Thymus (tissue), 11 donors: Measurements from ENCODE around the gene MAP10. TPM values are rescaled to one million over a fixed set of nuclear protein-coding genes. Genes with fewer than 3 reads are reported as not detected.

Experiments
- DNase-seq, 9 donors: peaks; one replicate each; pipeline ENCODE4 v3.0.0-alpha.2; 2013; ENCODE audit warnings: low spot score in 9 of 9, low read depth in 6 of 9, missing footprints in 1 of 9
- H3K27ac ChIP-seq, 2 donors: one replicate each; pipeline ENCODE4 v1.5.1; 2013; ENCODE audit warnings: control low read depth in 1 of 2, low read depth in 1 of 2, low read length in 1 of 2, mild to moderate bottlenecking in 1 of 2, moderate library complexity in 1 of 2
- H3K27me3 ChIP-seq, 2 donors: one replicate each; pipeline ENCODE4 v1.5.1; 2013; ENCODE audit warnings: low read length in 1 of 2; ENCODE audit not compliant: control insufficient read depth in 2 of 2, insufficient read depth in 1 of 2
- H3K36me3 ChIP-seq, 2 donors: one replicate each; pipeline ENCODE4 v1.5.1; 2013; ENCODE audit warnings: low read length in 1 of 2, mild to moderate bottlenecking in 1 of 2, moderate library complexity in 1 of 2; ENCODE audit not compliant: control insufficient read depth in 2 of 2, insufficient read depth in 2 of 2
- H3K4me1 ChIP-seq, 2 donors: one replicate each; pipeline ENCODE4 v1.5.1; 2013; ENCODE audit warnings: low read length in 2 of 2; ENCODE audit not compliant: control insufficient read depth in 2 of 2, insufficient read depth in 2 of 2
- H3K4me3 ChIP-seq, 2 donors: one replicate each; pipeline ENCODE4 v1.5.1; 2013; ENCODE audit warnings: low read length in 2 of 2, control low read depth in 1 of 2, mild to moderate bottlenecking in 1 of 2
- H3K9me3 ChIP-seq, 2 donors: one replicate each; pipeline ENCODE4 v1.5.1; 2013; ENCODE audit warnings: low read length in 1 of 2, mild to moderate bottlenecking in 1 of 2; ENCODE audit not compliant: control insufficient read depth in 2 of 2, insufficient read depth in 1 of 2
- WGBS: extraction: QIAGEN DNeasy Blood & Tissue Kit; methylation state at CpG from one replicate; pipeline ENCODE4 v1.1.7; 2013; 5-methylcytosine and 5-hydroxymethylcytosine counted together
- polyA plus RNA-seq: library from polyadenylated mRNA; stranded (reverse); fragments of 200-250 nt; gene quantifications from one replicate; pipeline ENCODE4 v1.2.3, GENCODE V29; 2013
- total RNA-seq: library from RNA; stranded (reverse); fragments of 120-200 nt; gene quantifications from one replicate; pipeline ENCODE4 v1.2.4, GENCODE V29; 2013
- donor health status: healthy.

Gene MAP10
- total and polyA plus RNA-seq, 2 donors = 5.6 to 8.6 TPM

- Histone ChIP-seq H3K27me3 (no peaks in the 10 kb centered on the region), H3K27ac (no peak overlapping the region), H3K4me1 (no peaks in the 10 kb centered on the region), H3K4me3 (no peak overlapping the region), H3K36me3 (no peaks in the 10 kb centered on the region), H3K9me3 (no peaks in the 10 kb centered on the region)
- no peak for DNase-seq
- WGBS = 94% methylated on average over 1 of the region's 1 CpG
Measured at GRCh38 chr1:232813760-232814159, 8.5 kb downstream of the MAP10 start.

- Histone ChIP-seq H3K9me3 (no peaks in the 10 kb centered on the region), H3K4me3 (no peak overlapping the region), H3K27me3 (no peaks in the 10 kb centered on the region), H3K4me1 (no peaks in the 10 kb centered on the region), H3K27ac (no peak overlapping the region), H3K36me3 (no peaks in the 10 kb centered on the region)
- DNase-seq = no peak
- WGBS = 96% methylated on average over 1 of the region's 1 CpG
Measured at GRCh38 chr1:232816324-232816723, 11.1 kb downstream of the MAP10 start.

GRCh38 chr1:232818040-232818439 is 12.8 kb downstream of the MAP10 start:
- Histone ChIP-seq H3K27ac (no peak overlapping the region), H3K36me3 (no peaks in the 10 kb centered on the region), H3K4me1 (no peaks in the 10 kb centered on the region), H3K4me3 (no peak overlapping the region), H3K9me3 (no peaks in the 10 kb centered on the region), H3K27me3 (no peaks in the 10 kb centered on the region)
- no peak for DNase-seq
- 88% methylated on average over 2 of the region's 2 CpGs for WGBS

DNA sequence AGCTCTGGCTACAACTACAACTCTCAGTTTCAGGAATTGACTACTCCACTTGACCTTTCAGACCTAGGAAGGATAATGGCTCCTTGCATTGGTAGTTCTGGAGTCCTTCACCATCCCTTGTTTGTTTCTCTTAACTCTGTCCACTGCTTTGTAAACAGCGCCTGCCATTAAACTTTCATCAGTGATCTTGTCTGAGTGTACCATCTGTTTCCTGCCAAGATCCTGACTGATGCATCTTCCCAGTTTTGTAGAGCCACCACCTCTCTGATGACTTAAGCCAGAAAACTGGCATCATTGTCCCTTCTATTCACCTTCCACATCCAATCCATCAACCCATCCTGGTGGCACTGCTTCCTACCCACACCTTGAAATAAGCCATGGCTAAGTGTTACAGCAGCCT is 15.2 kb downstream of the MAP10 start:
- Histone ChIP-seq H3K27me3 (no peaks in the 10 kb centered on the region), H3K4me3 (no peak overlapping the region), H3K4me1 (no peaks in the 10 kb centered on the region), H3K27ac (no peak overlapping the region), H3K36me3 (no peaks in the 10 kb centered on the region), H3K9me3 (no peaks in the 10 kb centered on the region)
- DNase-seq = no peak
- 98% methylated on average over 1 of the region's 1 CpG for WGBS

DNA sequence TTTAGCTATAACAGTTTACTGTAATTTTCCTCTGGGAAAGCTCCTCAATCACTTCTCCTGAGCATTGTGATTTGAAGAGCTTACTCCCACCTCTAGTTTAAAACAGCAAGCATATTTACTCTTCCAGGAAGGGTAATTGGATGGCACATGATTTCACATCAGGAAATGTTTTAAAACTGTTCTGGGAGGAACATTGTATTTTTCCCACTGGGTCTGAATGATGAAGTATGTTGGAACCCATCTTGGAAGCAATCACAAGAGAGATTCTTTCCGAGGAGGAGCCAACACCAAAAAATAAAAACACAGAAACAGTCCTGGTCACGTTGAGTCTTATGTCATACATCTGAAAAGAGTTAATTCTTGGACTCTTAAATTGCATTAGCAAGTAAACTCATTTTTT is 17.3 kb downstream of the MAP10 start:
- Histone ChIP-seq H3K27me3 (no peaks in the 10 kb centered on the region), H3K4me3 (no peak overlapping the region), H3K27ac (no peak overlapping the region), H3K4me1 (no peaks in the 10 kb centered on the region), H3K9me3 (no peaks in the 10 kb centered on the region), H3K36me3 (no peaks in the 10 kb centered on the region)
- no peak for DNase-seq
- WGBS = 97% methylated on average over 2 of the region's 2 CpGs

DNA sequence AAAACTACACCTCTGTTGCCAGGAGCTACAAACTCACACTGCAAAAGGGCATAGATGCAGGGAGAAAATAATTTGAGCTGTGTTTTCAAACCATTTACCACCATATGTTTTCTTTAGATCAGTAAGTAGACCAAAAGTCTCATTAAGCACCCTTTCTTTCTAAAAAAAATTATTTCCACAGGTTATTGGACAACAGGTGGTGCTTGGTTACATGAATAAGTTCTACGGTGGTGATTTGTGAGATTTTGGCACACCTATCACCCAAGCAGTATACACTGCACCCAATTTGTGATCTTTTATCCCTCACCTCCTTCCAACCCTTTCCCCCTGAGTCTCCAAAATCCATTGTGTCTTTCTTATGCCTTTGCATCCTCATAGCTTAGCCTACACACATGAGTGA is 21.1 kb downstream of the MAP10 start:
- WGBS = 99% methylated on average over 1 of the region's 1 CpG
- no peaks in the 10 kb centered on the region for H3K27me3 ChIP-seq
- H3K27ac ChIP-seq = no peak overlapping the region
- no peaks in the 10 kb centered on the region for H3K4me1 ChIP-seq
- no peak overlapping the region for H3K4me3 ChIP-seq
- no peak for DNase-seq
- H3K9me3 ChIP-seq = no peaks in the 10 kb centered on the region
- no peaks in the 10 kb centered on the region for H3K36me3 ChIP-seq

- H3K27ac ChIP-seq = no peak overlapping the region
- over 99% methylated on average over 2 of the region's 2 CpGs for WGBS
Measured at GRCh38 chr1:232830661-232831060, 25.4 kb downstream of the MAP10 start.

DNA sequence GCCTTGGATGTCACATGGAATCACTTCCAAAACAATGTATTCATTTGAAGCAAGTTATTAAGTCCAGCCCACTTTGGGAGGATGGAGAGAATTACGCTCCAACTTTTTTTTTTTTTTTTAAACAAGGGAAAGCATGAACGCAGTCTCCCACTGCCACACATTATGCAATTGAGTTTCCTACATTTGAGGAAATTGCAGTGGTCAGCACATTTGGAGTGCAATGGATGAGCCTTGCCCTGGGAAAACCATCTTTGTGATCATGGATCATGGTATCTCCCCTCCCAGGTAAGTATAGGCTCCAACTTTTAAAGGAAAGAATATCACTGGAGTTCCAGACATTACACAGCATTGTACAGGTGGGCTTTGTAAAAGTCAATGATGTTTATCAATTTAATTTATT is 26.7 kb downstream of the MAP10 start:
- Histone ChIP-seq H3K4me1 (no peaks in the 10 kb centered on the region), H3K36me3 (no peaks in the 10 kb centered on the region), H3K27me3 (no peaks in the 10 kb centered on the region), H3K4me3 (no peak overlapping the region), H3K9me3 (no peaks in the 10 kb centered on the region), H3K27ac (no peak overlapping the region)
- no peak for DNase-seq
- WGBS = 98% methylated on average over 2 of the region's 2 CpGs

More at GRCh38 chr1:232830661-232831060, 25.4 kb downstream of the MAP10 start:
- no peaks in the 10 kb centered on the region for H3K4me1 ChIP-seq
- no peaks in the 10 kb centered on the region for H3K27me3 ChIP-seq
- no peak for DNase-seq
- no peaks in the 10 kb centered on the region for H3K36me3 ChIP-seq
- no peak overlapping the region for H3K4me3 ChIP-seq
- H3K9me3 ChIP-seq = no peaks in the 10 kb centered on the region

- Histone ChIP-seq H3K9me3 (no peaks in the 10 kb centered on the region), H3K4me1 (no peaks in the 10 kb centered on the region), H3K36me3 (no peaks in the 10 kb centered on the region), H3K4me3 (no peak overlapping the region), H3K27ac (no peak overlapping the region), H3K27me3 (no peaks in the 10 kb centered on the region)
- DNase-seq = no peak
- 94% methylated on average over 3 of the region's 3 CpGs for WGBS
Measured at GRCh38 chr1:232834066-232834465, 28.9 kb downstream of the MAP10 start.

- DNase-seq = no peak
- 96% methylated on average over 6 of the region's 6 CpGs for WGBS
- Histone ChIP-seq H3K27ac (no peak overlapping the region), H3K36me3 (no peaks in the 10 kb centered on the region), H3K4me3 (no peak overlapping the region), H3K4me1 (no peaks in the 10 kb centered on the region), H3K9me3 (no peaks in the 10 kb centered on the region), H3K27me3 (no peaks in the 10 kb centered on the region)
Measured at GRCh38 chr1:232835166-232835565, 29.9 kb downstream of the MAP10 start.
